GM23338 (cell line): ENCODE data around the gene ELAPOR1. TPM values are rescaled to one million over a fixed set of nuclear protein-coding genes. Genes with fewer than 3 reads are reported as not detected.

Source experiments
- ATAC-seq: fragments of 200-7000 bp; cut with Tn5 transposase; 3 replicates; pipeline ENCODE4 v1.9.1; 2020
- DNase-seq: peaks from one replicate; pipeline ENCODE4 v3.0.0-alpha.2; 2015; ENCODE audit warnings: low spot score
- H2AFZ ChIP-seq: fragments of 200-600 bp; sonication (generic); 2 replicates; pipeline ENCODE4 v1.8.0; 2016; ENCODE audit warnings: antibody characterized with exemption, mild to moderate bottlenecking, moderate library complexity
- H3F3A ChIP-seq: fragments of 200-600 bp; sonication (generic); replicated peaks from 2 replicates; pipeline ENCODE4 v1.8.0; 2017; ENCODE audit warnings: antibody characterized with exemption, mixed run types, low read depth
- H3K27ac ChIP-seq: fragments of 200-600 bp; sonication (generic); 2 replicates; pipeline ENCODE4 v1.6.1; 2016; ENCODE audit warnings: low read depth
- H3K27me3 ChIP-seq: fragments of 200-600 bp; sonication (generic); 2 replicates; pipeline ENCODE4 v1.8.0; 2016; ENCODE audit warnings: mild to moderate bottlenecking, mixed run types, moderate library complexity; ENCODE audit not compliant: insufficient read depth
- H3K36me3 ChIP-seq: fragments of 200-600 bp; sonication (generic); 2 replicates; pipeline ENCODE4 v1.8.0; 2016; ENCODE audit warnings: mild to moderate bottlenecking; ENCODE audit not compliant: insufficient read depth
- H3K4me1 ChIP-seq: fragments of 200-600 bp; sonication (generic); 2 replicates; pipeline ENCODE4 v1.8.0; 2016; ENCODE audit warnings: mild to moderate bottlenecking, moderate library complexity; ENCODE audit not compliant: insufficient read depth
- H3K4me2 ChIP-seq: fragments of 200-600 bp; sonication (generic); 2 replicates; pipeline ENCODE4 v1.7.1; 2017; ENCODE audit warnings: mixed run types
- H3K4me3 ChIP-seq: fragments of 200-600 bp; sonication (generic); 2 replicates; pipeline ENCODE4 v1.6.1; 2016; ENCODE audit warnings: mixed run types
- H3K79me2 ChIP-seq: fragments of 200-600 bp; sonication (generic); replicated peaks from 2 replicates; pipeline ENCODE4 v1.8.0; 2017; ENCODE audit warnings: mild to moderate bottlenecking; ENCODE audit not compliant: insufficient read depth
- H3K9me2 ChIP-seq: fragments of 200-600 bp; sonication (generic); 2 replicates; pipeline ENCODE4 v1.8.0; 2017; ENCODE audit not compliant: insufficient read depth
- H4K20me1 ChIP-seq: fragments of 200-600 bp; sonication (generic); replicated peaks from 2 replicates; pipeline ENCODE4 v1.8.0; 2017; ENCODE audit warnings: mild to moderate bottlenecking; ENCODE audit not compliant: insufficient read depth
- H3K27ac Mint-ChIP-seq: 2 replicates; pipeline ENCODE4 v1.8.0; 2020; ENCODE audit warnings: inconsistent platforms, mild to moderate bottlenecking, moderate library complexity, mixed read lengths
- H3K27me3 Mint-ChIP-seq: 3 replicates; pipeline ENCODE4 v1.8.0; 2022; ENCODE audit warnings: low read depth, mild to moderate bottlenecking, moderate library complexity, mixed read lengths, inconsistent platforms; ENCODE audit not compliant: insufficient read depth, poor library complexity
- H3K36me3 Mint-ChIP-seq: 3 replicates; pipeline ENCODE4 v1.8.0; 2021; ENCODE audit warnings: low read depth, mild to moderate bottlenecking, inconsistent platforms, moderate library complexity, mixed read lengths
- H3K4me1 Mint-ChIP-seq: 3 replicates; pipeline ENCODE4 v1.8.0; 2020; ENCODE audit warnings: mild to moderate bottlenecking, inconsistent platforms, mixed read lengths
- H3K4me3 Mint-ChIP-seq: 3 replicates; pipeline ENCODE4 v1.8.0; 2021; ENCODE audit warnings: moderate library complexity, mild to moderate bottlenecking, inconsistent platforms, mixed read lengths
- H3K9me3 Mint-ChIP-seq: 3 replicates; pipeline ENCODE4 v1.8.0; 2020; ENCODE audit warnings: moderate library complexity, mild to moderate bottlenecking, inconsistent platforms, mixed read lengths
- CREB1 ChIP-seq: fragments of 250-450 bp; sonication (Bioruptor Pico); IDR thresholded peaks from 2 replicates; pipeline ENCODE4 v1.5.0; 2020; ENCODE audit warnings: low read depth, mild to moderate bottlenecking, moderate library complexity
- EZH2 ChIP-seq: fragments of 200-600 bp; sonication (generic); IDR thresholded peaks from one replicate; pipeline ENCODE4 v1.8.0; 2017; ENCODE audit warnings: antibody characterized with exemption, mild to moderate bottlenecking, low read depth; ENCODE audit not compliant: unreplicated experiment
- EZH2phosphoT487 ChIP-seq: fragments of 200-600 bp; sonication (generic); IDR thresholded peaks from one replicate; pipeline ENCODE4 v1.8.1; 2018; ENCODE audit warnings: antibody characterized with exemption; ENCODE audit not compliant: unreplicated experiment
- JUNB ChIP-seq: IDR thresholded peaks from one replicate; pipeline ENCODE4 v1.6.1; 2016; ENCODE audit warnings: antibody characterized with exemption; ENCODE audit not compliant: unreplicated experiment
- NANOG ChIP-seq: IDR thresholded peaks from 2 replicates; pipeline ENCODE4 v1.6.1; 2016; ENCODE audit warnings: antibody characterized with exemption, borderline replicate concordance
- POLR2AphosphoS5 ChIP-seq: IDR thresholded peaks from 2 replicates; pipeline ENCODE4 v1.6.1; 2016; ENCODE audit warnings: antibody characterized with exemption, low read depth
- STAT1 ChIP-seq: IDR thresholded peaks from one replicate; pipeline ENCODE4 v1.6.1; 2016; ENCODE audit warnings: antibody characterized with exemption; ENCODE audit not compliant: unreplicated experiment
- ZNF114 ChIP-seq: fragments of 250-450 bp; sonication (Bioruptor Pico); IDR thresholded peaks from 2 replicates; pipeline ENCODE4 v1.5.0; 2020; ENCODE audit warnings: mild to moderate bottlenecking, moderate library complexity
- ZNF331 ChIP-seq: fragments of 250-450 bp; sonication (Bioruptor Pico); IDR thresholded peaks from 2 replicates; pipeline ENCODE4 v1.5.0; 2020; ENCODE audit warnings: low read depth, mild to moderate bottlenecking, moderate library complexity
- polyA plus RNA-seq: library from polyadenylated mRNA; unstranded; fragments of >200 nt; fragmentation: Nextera tagmentation; extraction: Ambion mirVana; gene quantifications from 2 replicates; pipeline ENCODE4 v1.2.1, GENCODE V29; 2016
- total RNA-seq: library from RNA; depleted of rRNA; stranded (reverse); fragments of >200 nt; shearing (Covaris generic); gene quantifications from 2 replicates; pipeline ENCODE4 v1.2.3, GENCODE V29; 2014
- TF ChIP-seq, protein P1 (sequence below): IDR thresholded peaks from 2 replicates; pipeline ENCODE4 v1.6.1; 2016; ENCODE audit warnings: antibody characterized with exemption
- TF ChIP-seq, protein P2 (sequence below), 2 experiments: fragments of 200-600 bp in 1 of 2; sonication (generic) in 1 of 2; conservative IDR thresholded peaks; 2 replicates each; pipeline versions ENCODE4 v1.5.1 to v1.6.1; 2016 to 2017; ENCODE audit warnings: antibody characterized with exemption in 2 of 2, low read depth in 2 of 2, mild to moderate bottlenecking in 2 of 2, moderate library complexity in 1 of 2
- TF ChIP-seq, protein P3 (sequence below): IDR thresholded peaks from one replicate; pipeline ENCODE4 v1.6.1; 2018; ENCODE audit warnings: antibody characterized with exemption; ENCODE audit not compliant: unreplicated experiment
- TF ChIP-seq, protein P4 (sequence below): fragments of 250-450 bp; sonication (Bioruptor Pico); IDR thresholded peaks from 2 replicates; pipeline ENCODE4 v1.5.0; 2020; ENCODE audit warnings: mild to moderate bottlenecking, moderate library complexity

ELAPOR1 gene
- total and polyA plus RNA-seq, 2 experiments from 2014 or later, result 0.92 to 2.4 TPM

DNA sequence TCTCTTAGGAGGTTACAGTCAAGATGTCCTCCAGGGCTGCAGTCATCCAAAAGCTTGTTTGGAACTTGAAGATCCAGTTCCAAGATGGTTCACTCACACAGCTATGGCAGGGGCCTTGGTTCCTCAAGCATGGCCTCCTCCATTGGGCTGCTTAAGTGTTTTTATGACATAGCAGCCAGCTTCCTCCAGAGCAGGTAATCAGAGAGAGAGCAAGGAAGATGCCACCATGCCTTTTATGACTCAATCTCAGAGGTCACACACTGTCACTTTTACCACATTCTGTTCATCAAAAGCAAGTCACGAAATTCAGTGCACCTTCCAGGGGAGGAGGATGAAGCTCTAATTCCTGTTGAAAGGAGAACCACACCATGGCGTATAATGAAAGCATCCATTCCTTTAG lies 17.1 kb downstream of the ELAPOR1 start:
- Histone ChIP-seq H3K79me2 (no peaks in the 10 kb centered on the region), H3F3A (no peaks in the 10 kb centered on the region), H3K27me3 (no peaks in the 10 kb centered on the region), H3K4me1 (no peaks in the 10 kb centered on the region), H3K4me3 (no peak overlapping the region), H2AFZ (no peak overlapping the region), H4K20me1 (no peaks in the 10 kb centered on the region), H3K36me3 (no peaks in the 10 kb centered on the region), H3K9me2 (no peaks in the 10 kb centered on the region), H3K27ac (no peak overlapping the region), H3K4me2 (no peak overlapping the region)
- peaks cover 2% of the 10 kb centered on the region; the same call in 1 of the 3 replicates for H3K4me1 Mint-ChIP-seq
- H3K9me3 Mint-ChIP-seq, result no peaks in the 10 kb centered on the region
- peaks cover 1% of the 10 kb centered on the region for H3K27me3 Mint-ChIP-seq
- no peak for ATAC-seq
- TF ChIP-seq EZH2phosphoT487 (no peak), ZNF114 (CRISPR knock-in tag) (no peak), JUNB (no peak), NANOG (no peak), EZH2 (no peak), STAT1 (no peak), POLR2AphosphoS5 (no peak), ZNF331 (CRISPR knock-in tag) (no peak), CREB1 (CRISPR knock-in tag) (no peak)
- TF ChIP-seq, protein P1, sequence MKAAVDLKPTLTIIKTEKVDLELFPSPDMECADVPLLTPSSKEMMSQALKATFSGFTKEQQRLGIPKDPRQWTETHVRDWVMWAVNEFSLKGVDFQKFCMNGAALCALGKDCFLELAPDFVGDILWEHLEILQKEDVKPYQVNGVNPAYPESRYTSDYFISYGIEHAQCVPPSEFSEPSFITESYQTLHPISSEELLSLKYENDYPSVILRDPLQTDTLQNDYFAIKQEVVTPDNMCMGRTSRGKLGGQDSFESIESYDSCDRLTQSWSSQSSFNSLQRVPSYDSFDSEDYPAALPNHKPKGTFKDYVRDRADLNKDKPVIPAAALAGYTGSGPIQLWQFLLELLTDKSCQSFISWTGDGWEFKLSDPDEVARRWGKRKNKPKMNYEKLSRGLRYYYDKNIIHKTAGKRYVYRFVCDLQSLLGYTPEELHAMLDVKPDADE, result no peak
- TF ChIP-seq, protein P2, sequence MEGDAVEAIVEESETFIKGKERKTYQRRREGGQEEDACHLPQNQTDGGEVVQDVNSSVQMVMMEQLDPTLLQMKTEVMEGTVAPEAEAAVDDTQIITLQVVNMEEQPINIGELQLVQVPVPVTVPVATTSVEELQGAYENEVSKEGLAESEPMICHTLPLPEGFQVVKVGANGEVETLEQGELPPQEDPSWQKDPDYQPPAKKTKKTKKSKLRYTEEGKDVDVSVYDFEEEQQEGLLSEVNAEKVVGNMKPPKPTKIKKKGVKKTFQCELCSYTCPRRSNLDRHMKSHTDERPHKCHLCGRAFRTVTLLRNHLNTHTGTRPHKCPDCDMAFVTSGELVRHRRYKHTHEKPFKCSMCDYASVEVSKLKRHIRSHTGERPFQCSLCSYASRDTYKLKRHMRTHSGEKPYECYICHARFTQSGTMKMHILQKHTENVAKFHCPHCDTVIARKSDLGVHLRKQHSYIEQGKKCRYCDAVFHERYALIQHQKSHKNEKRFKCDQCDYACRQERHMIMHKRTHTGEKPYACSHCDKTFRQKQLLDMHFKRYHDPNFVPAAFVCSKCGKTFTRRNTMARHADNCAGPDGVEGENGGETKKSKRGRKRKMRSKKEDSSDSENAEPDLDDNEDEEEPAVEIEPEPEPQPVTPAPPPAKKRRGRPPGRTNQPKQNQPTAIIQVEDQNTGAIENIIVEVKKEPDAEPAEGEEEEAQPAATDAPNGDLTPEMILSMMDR (conservative IDR thresholded peaks at IDR 0.05; ENCODE audit: low read depth in 2 of 2), result no peak
- TF ChIP-seq, protein P3, sequence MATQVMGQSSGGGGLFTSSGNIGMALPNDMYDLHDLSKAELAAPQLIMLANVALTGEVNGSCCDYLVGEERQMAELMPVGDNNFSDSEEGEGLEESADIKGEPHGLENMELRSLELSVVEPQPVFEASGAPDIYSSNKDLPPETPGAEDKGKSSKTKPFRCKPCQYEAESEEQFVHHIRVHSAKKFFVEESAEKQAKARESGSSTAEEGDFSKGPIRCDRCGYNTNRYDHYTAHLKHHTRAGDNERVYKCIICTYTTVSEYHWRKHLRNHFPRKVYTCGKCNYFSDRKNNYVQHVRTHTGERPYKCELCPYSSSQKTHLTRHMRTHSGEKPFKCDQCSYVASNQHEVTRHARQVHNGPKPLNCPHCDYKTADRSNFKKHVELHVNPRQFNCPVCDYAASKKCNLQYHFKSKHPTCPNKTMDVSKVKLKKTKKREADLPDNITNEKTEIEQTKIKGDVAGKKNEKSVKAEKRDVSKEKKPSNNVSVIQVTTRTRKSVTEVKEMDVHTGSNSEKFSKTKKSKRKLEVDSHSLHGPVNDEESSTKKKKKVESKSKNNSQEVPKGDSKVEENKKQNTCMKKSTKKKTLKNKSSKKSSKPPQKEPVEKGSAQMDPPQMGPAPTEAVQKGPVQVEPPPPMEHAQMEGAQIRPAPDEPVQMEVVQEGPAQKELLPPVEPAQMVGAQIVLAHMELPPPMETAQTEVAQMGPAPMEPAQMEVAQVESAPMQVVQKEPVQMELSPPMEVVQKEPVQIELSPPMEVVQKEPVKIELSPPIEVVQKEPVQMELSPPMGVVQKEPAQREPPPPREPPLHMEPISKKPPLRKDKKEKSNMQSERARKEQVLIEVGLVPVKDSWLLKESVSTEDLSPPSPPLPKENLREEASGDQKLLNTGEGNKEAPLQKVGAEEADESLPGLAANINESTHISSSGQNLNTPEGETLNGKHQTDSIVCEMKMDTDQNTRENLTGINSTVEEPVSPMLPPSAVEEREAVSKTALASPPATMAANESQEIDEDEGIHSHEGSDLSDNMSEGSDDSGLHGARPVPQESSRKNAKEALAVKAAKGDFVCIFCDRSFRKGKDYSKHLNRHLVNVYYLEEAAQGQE, result no peak
- TF ChIP-seq, protein P4, sequence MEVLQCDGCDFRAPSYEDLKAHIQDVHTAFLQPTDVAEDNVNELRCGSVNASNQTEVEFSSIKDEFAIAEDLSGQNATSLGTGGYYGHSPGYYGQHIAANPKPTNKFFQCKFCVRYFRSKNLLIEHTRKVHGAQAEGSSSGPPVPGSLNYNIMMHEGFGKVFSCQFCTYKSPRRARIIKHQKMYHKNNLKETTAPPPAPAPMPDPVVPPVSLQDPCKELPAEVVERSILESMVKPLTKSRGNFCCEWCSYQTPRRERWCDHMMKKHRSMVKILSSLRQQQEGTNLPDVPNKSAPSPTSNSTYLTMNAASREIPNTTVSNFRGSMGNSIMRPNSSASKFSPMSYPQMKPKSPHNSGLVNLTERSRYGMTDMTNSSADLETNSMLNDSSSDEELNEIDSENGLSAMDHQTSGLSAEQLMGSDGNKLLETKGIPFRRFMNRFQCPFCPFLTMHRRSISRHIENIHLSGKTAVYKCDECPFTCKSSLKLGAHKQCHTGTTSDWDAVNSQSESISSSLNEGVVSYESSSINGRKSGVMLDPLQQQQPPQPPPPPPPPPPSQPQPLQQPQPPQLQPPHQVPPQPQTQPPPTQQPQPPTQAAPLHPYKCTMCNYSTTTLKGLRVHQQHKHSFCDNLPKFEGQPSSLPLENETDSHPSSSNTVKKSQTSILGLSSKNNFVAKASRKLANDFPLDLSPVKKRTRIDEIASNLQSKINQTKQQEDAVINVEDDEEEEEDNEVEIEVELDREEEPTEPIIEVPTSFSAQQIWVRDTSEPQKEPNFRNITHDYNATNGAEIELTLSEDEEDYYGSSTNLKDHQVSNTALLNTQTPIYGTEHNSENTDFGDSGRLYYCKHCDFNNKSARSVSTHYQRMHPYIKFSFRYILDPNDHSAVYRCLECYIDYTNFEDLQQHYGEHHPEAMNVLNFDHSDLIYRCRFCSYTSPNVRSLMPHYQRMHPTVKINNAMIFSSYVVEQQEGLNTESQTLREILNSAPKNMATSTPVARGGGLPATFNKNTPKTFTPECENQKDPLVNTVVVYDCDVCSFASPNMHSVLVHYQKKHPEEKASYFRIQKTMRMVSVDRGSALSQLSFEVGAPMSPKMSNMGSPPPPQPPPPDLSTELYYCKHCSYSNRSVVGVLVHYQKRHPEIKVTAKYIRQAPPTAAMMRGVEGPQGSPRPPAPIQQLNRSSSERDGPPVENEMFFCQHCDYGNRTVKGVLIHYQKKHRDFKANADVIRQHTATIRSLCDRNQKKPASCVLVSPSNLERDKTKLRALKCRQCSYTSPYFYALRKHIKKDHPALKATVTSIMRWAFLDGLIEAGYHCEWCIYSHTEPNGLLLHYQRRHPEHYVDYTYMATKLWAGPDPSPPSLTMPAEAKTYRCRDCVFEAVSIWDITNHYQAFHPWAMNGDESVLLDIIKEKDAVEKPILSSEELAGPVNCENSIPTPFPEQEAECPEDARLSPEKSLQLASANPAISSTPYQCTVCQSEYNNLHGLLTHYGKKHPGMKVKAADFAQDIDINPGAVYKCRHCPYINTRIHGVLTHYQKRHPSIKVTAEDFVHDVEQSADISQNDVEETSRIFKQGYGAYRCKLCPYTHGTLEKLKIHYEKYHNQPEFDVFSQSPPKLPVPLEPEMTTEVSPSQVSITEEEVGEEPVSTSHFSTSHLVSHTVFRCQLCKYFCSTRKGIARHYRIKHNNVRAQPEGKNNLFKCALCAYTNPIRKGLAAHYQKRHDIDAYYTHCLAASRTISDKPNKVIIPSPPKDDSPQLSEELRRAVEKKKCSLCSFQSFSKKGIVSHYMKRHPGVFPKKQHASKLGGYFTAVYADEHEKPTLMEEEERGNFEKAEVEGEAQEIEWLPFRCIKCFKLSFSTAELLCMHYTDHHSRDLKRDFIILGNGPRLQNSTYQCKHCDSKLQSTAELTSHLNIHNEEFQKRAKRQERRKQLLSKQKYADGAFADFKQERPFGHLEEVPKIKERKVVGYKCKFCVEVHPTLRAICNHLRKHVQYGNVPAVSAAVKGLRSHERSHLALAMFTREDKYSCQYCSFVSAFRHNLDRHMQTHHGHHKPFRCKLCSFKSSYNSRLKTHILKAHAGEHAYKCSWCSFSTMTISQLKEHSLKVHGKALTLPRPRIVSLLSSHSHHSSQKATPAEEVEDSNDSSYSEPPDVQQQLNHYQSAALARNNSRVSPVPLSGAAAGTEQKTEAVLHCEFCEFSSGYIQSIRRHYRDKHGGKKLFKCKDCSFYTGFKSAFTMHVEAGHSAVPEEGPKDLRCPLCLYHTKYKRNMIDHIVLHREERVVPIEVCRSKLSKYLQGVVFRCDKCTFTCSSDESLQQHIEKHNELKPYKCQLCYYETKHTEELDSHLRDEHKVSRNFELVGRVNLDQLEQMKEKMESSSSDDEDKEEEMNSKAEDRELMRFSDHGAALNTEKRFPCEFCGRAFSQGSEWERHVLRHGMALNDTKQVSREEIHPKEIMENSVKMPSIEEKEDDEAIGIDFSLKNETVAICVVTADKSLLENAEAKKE (CRISPR knock-in tag), result no peak
- H3K36me3 Mint-ChIP-seq, result no peaks in the 10 kb centered on the region
- DNase-seq, result no peak
- no peak overlapping the region for H3K27ac Mint-ChIP-seq
- H3K4me3 Mint-ChIP-seq, result no peak overlapping the region; the same call in 2 of the 3 replicates
